Measurements from ENCODE around the gene RABGAP1.

- TF ChIP-seq CTCF (IDR thresholded peaks at IDR 0.05; ENCODE audit: low read depth, low read length, missing input control) = no peak
- TF ChIP-seq ATF3 (IDR thresholded peaks at IDR 0.05) = no peak
- TF ChIP-seq REST (IDR thresholded peaks at IDR 0.05) = no peak
- TF ChIP-seq TAF1 (conservative IDR thresholded peaks at IDR 0.05) = no peak
- no peak for TF ChIP-seq HNF4A (conservative IDR thresholded peaks at IDR 0.05)
- TF ChIP-seq MAX (IDR thresholded peaks at IDR 0.05) = no peak
Measured at GRCh38 chr9:123113185-123113584, 172.4 kb downstream of the RABGAP1 start.
